Ureter (tissue), 1 donor: ENCODE results near the gene SEMA3B. TPM values are rescaled to one million over a fixed set of nuclear protein-coding genes. Genes with fewer than 3 reads are reported as not detected.
"Not testable (repeated sequence)": the region's sequence is repeated elsewhere in the genome, so short reads cannot be mapped to it uniquely, and the experiment has no call there.

Experiments used
- DNase-seq: peaks from one replicate; pipeline ENCODE4 v3.0.0-alpha.2; 2020; ENCODE audit warnings: low spot score
- total RNA-seq: library from RNA; stranded (reverse); gene quantifications from one replicate; pipeline ENCODE4 v1.2.4, GENCODE V29; 2023
- donor health status: DM: yes; HTN: yes; CAD: no.

Gene SEMA3B
- total RNA-seq: 18.2 TPM

GRCh38 chr3:50268703-50269451, at the start of gene SEMA3B:
TSS of gene SEMA3B (plus strand) at chr3:50269147. CDS start at chr3:50269241, 94 bp downstream.
- DNase-seq: peak; percentile 84

GRCh38 chr3:50219285-50219684, 49.7 kb upstream of the SEMA3B start:
- no peak for DNase-seq

- DNase-seq: no peak
Measured at GRCh38 chr3:50220109-50220508, 48.8 kb upstream of the SEMA3B start.

GRCh38 chr3:50221051-50221410, 47.9 kb upstream of the SEMA3B start:
- no peak for DNase-seq

GRCh38 chr3:50221411-50222168, 47.4 kb upstream of the SEMA3B start:
- no peak for DNase-seq

- DNase-seq: no peak
Measured at GRCh38 chr3:50222169-50222528, 46.8 kb upstream of the SEMA3B start.

GRCh38 chr3:50224639-50225038, 44.3 kb upstream of the SEMA3B start:
- no peak for DNase-seq

GRCh38 chr3:50226888-50227389, 42.0 kb upstream of the SEMA3B start:
- DNase-seq: peak; percentile 66

- peak; percentile 92 for DNase-seq
Measured at GRCh38 chr3:50227390-50228183, 41.4 kb upstream of the SEMA3B start.

GRCh38 chr3:50228184-50228763, 40.7 kb upstream of the SEMA3B start:
- not testable (repeated sequence) for DNase-seq

GRCh38 chr3:50229490-50229889, 39.5 kb upstream of the SEMA3B start:
- DNase-seq: no peak

- DNase-seq: no peak
Measured at GRCh38 chr3:50230104-50230793, 38.7 kb upstream of the SEMA3B start.

- DNase-seq: no peak
Measured at GRCh38 chr3:50230794-50231125, 38.2 kb upstream of the SEMA3B start.

GRCh38 chr3:50231581-50231980, 37.4 kb upstream of the SEMA3B start:
- DNase-seq: no peak

- no peak for DNase-seq
Measured at GRCh38 chr3:50232303-50232702, 36.6 kb upstream of the SEMA3B start.

- DNase-seq: no peak
Measured at GRCh38 chr3:50233176-50233575, 35.8 kb upstream of the SEMA3B start.

- DNase-seq: peak; percentile 99
Measured at GRCh38 chr3:50235716-50236483, 33.0 kb upstream of the SEMA3B start, which contains the start of gene GNAI2. TSS of gene GNAI2 (plus strand) at chr3:50236204. CDS start at chr3:50236336, 132 bp downstream.

GRCh38 chr3:50236484-50237132, 32.3 kb upstream of the SEMA3B start:
- no peak for DNase-seq

GRCh38 chr3:50237133-50237651, 31.8 kb upstream of the SEMA3B start:
- DNase-seq: peak; percentile 61
